ENCODE results near the gene CYP4F11.
"Not testable (repeated sequence)": the region's sequence is repeated elsewhere in the genome, so short reads cannot be mapped to it uniquely, and the experiment has no call there.

Gene CYP4F11

DNA sequence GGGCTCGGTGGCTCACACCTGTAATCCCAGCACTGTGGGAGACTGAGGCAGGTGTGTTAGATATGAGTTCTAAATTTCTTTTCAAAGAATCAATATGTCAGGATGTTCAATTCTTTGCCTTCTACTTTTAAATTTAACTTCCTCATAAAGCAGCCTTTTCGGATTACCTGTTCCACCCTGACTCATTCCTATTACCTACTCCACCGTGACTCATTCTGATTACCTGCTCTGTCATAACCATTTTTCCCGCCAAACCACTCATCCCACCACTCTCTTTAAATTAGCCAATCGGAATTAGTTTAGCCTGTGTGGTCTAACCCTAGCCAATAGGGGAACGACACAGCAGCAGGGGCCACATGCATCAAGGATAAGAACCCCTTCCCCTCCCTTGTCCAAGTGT is 60.6 kb downstream of the CYP4F11 start:
- not testable (repeated sequence) for DNase-seq

DNA sequence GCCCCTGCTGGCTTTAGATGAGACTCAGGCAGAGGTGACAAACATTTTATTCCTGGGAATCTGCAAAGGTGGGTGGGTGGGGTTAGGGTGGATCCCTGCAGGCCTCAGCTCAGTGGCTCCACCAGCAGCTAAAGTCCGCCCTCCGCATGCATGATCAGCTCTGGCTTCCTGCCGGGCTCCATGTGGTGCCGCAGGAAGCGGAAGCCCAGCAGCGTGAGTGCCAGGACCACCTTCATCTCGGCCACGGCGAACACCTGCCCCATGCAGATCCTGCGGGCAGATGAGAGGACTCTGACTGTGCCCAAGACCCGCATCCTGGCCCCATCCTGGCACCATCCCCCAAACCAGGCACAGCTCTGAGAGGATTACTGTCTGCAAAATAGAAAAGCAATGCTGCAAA is 62.8 kb downstream of the CYP4F11 start:
- DNase-seq = no peak

DNA sequence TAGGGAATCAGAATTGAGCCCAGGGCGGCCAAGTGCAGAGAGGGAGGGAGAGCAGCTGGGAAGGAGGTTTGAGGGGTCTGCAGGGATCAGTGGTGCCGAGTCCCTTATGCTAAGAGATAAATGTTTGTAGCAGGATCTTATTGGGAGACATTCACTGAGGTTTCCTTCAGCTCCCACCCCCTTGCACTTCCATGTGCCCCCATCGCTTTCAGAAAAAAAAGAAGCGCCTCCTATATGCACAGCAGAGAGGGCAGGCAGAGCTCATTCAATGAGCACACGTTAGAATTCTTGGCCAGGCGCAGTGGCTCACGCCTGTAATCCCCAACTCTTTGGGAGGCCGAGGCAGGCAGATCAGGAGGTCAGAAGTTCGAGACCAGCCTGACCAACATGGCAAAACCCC is 64.5 kb downstream of the CYP4F11 start:
- DNase-seq = no peak

DNA sequence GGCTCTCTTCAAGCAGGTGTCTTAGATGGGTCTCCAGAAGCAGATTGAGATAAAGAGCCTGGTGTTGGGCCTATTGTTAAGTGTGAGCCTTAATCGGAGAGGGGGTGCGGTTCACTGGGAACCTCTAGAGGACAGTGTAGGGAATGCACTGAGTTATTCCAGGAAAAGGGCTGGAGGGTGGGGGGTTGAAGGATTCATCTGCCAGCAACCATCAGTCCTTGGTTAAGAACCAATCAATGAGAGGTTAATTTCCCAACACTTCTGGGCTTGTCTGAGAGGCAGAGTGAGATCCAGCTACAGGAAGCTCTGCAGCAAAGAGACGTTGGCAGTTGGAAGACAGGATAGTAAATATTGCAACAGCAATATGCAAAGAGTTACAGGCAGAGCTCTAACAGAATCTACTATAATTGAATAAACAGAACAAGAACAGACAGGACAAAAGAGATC is 65.2 kb downstream of the CYP4F11 start:
- no peak for DNase-seq

DNA sequence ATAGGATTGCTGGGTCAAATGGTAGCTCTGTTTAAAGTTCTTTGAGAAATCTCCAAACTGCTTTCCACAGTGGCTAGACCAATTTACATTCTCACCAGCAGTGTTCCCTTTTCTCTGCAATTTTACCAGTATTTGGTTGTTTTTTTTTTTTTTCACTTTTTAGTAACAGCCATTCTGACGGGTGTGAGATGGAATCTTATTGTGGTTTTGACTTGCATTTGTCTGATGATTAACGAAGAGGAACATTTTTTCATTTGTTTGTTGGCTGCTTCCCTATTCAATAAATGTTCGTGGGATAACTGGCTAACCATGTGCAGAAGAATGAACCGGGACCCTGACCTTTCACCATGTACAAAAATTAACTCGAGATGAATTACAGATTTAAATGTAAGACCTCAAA is 67.7 kb downstream of the CYP4F11 start:
- no peak for DNase-seq

DNA sequence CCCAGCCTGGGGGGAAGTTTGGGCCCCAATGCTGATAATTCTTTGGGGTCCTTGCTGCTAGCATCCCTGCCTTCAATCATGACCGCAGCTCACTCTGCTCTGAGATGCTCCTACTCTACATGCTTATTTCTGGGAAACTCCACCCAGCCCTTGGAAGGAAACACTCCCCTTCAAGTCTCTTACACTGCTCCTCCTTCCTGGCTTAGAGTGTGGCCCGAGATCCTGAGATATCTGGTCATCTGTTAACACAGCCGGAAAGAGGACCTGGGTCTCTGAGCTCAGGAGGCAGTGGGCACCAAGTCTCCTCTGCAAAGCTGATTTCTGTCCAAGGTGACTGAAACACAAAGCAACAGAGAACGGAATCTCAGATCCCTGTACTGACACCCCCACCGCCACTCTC is 69.5 kb downstream of the CYP4F11 start:
- no peak for DNase-seq

DNA sequence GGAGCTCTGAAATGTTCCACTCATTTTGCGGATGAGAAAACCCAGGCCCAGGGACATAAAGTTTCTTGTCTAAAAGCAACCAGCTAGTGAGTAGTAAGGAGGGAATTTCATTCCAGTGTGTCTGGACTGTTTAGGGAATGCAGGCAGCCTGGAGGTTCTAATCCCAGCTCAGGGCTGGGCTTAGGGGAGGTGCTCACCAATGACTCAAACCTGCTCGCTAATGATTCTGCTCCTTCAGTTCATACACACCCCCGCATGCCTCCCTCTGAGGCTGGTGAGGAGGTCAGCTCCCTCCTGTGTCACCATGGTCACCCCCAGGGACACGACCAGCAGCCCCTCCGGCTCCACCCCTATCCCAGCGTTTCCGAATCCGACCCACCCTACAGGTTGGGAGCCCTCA is 71.1 kb downstream of the CYP4F11 start:
- no peak for DNase-seq

DNA sequence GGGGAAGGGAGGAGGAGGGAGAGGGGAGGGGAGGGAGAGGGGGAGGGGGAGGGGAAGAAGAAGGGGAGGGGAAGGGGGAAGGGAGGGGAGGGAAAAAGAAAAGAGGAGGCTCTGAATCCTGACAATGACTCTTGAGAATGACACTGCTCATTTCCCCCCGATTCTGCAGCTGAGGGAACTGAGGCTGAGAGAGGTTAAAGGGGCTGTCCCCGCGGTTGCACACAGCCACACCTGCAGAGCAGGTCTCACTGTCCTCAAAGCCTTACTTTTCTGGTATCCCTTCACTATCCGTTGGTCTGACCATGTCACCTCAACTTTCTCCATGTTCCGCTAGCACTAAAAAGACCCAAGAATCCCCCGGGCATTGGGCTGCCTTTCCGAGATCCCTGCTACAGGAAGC is 71.9 kb downstream of the CYP4F11 start:
- DNase-seq = no peak
